ENCODE measurements around the gene BIVM.

- TF ChIP-seq EZH2 (IDR thresholded peaks at IDR 0.05) (no peak), CTCF (IDR thresholded peaks at IDR 0.05) (no peak), EZH2phosphoT487 (IDR thresholded peaks at IDR 0.05) (no peak)
Measured at GRCh38 chr13:102816708-102817107, 17.8 kb downstream of the BIVM start.

All from neural progenitor cell (in vitro differentiated cells).